ENCODE results near the gene SHQ1.
A peak's percentile ranks its signal among the peaks of the same experiment; 100 is the strongest.

Gene SHQ1

DNA sequence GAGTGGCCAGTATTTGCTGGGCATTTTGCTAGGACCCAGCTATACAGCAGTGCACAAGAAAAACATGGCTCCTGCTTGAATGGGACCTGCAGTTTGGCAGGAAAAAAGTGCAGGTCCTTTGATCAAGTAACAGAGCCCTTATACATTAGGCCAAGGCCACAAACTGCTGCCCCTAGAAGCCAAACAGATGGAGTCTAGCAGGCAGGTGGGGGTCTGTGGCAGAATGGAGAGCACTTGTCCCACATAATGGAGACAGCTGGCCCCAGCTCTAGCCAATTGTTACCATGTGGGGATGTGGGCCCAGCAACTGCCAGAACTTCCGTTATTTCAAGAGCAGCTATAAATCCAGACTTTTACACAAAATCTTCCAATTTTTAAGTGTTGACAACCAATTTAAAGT, 79.3 kb downstream of the SHQ1 start:
- Histone ChIP-seq H2BK5ac (ENCODE audit: low read length) (no peak overlapping the region), H4K8ac (ENCODE audit: low read depth, low read length) (no peak overlapping the region), H2BK120ac (ENCODE audit: low read depth, low read length) (no peak overlapping the region), H2BK15ac (replicated peaks; ENCODE audit: low read depth) (no peak overlapping the region), H3K27ac (ENCODE audit: low read depth, low read length) (no peak overlapping the region), H3K79me2 (ENCODE audit: control insufficient read depth, insufficient read depth, low read length) (no peaks in the 10 kb centered on the region), H3K4me3 (ENCODE audit: low read length) (no peak overlapping the region), H3K23ac (ENCODE audit: low read length) (no peak overlapping the region), H4K5ac (ENCODE audit: low read length) (no peak overlapping the region), H3K4me2 (ENCODE audit: low read length) (no peak overlapping the region), H3K79me1 (ENCODE audit: low read length) (no peaks in the 10 kb centered on the region), H3K56ac (ENCODE audit: low read length) (no peak overlapping the region), H2AK5ac (ENCODE audit: low read length) (no peak overlapping the region), H3K27me3 (ENCODE audit: insufficient read depth, low read length, poor library complexity) (no peaks in the 10 kb centered on the region), H3K4me1 (ENCODE audit: control insufficient read depth, low read depth, low read length) (peaks cover 20% of the 10 kb centered on the region), H3K36me3 (ENCODE audit: control insufficient read depth, insufficient read depth, low read length) (no peaks in the 10 kb centered on the region), H3K4ac (ENCODE audit: low read depth, low read length) (no peak overlapping the region), H3K18ac (ENCODE audit: low read length) (peak overlapping the region; percentile 18), H3K9ac (ENCODE audit: low read length) (no peak overlapping the region)
- DNase-seq = no peak
- WGBS (ENCODE audit: extremely low coverage, insufficient coverage, low lambda C conversion rate) = no CpG with 5 or more reads among the region's 1 CpG

DNA sequence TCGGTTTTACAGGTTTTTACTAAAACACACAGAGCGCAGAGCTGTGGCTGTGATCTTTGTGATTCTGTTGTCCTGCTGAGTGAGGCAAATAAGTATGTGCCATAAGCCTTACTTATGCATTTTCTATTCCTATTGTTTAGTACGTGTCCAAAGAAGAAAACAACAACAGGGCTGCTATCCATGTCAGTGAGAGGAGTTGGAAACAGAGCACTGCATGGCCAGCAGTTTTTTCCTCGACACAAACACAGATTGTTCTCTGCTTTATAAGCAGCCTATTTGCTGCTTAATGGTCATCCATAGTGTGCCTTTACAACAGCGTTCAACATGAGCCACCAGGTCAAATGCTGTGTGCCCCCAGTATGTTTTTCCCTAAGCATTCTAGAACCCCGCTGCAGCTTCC, 79.8 kb downstream of the SHQ1 start:
- Histone ChIP-seq H2AK5ac (ENCODE audit: low read length) (no peak overlapping the region), H3K4ac (ENCODE audit: low read depth, low read length) (no peak overlapping the region), H3K27ac (ENCODE audit: low read depth, low read length) (no peak overlapping the region), H3K27me3 (ENCODE audit: insufficient read depth, low read length, poor library complexity) (no peaks in the 10 kb centered on the region), H2BK120ac (ENCODE audit: low read depth, low read length) (no peak overlapping the region), H4K5ac (ENCODE audit: low read length) (no peak overlapping the region), H3K79me1 (ENCODE audit: low read length) (no peaks in the 10 kb centered on the region), H4K8ac (ENCODE audit: low read depth, low read length) (no peak overlapping the region), H3K4me3 (ENCODE audit: low read length) (no peak overlapping the region), H3K36me3 (ENCODE audit: control insufficient read depth, insufficient read depth, low read length) (no peaks in the 10 kb centered on the region), H3K4me1 (ENCODE audit: control insufficient read depth, low read depth, low read length) (peaks cover 20% of the 10 kb centered on the region), H3K23ac (ENCODE audit: low read length) (no peak overlapping the region), H3K9ac (ENCODE audit: low read length) (no peak overlapping the region), H3K18ac (ENCODE audit: low read length) (peak overlapping the region; percentile 29), H2BK15ac (replicated peaks; ENCODE audit: low read depth) (no peak overlapping the region), H2BK5ac (ENCODE audit: low read length) (no peak overlapping the region), H3K4me2 (ENCODE audit: low read length) (no peak overlapping the region), H3K56ac (ENCODE audit: low read length) (no peak overlapping the region), H3K79me2 (ENCODE audit: control insufficient read depth, insufficient read depth, low read length) (no peaks in the 10 kb centered on the region)
- DNase-seq = no peak
- WGBS (ENCODE audit: extremely low coverage, insufficient coverage, low lambda C conversion rate) = no CpG with 5 or more reads among the region's 6 CpGs

DNA sequence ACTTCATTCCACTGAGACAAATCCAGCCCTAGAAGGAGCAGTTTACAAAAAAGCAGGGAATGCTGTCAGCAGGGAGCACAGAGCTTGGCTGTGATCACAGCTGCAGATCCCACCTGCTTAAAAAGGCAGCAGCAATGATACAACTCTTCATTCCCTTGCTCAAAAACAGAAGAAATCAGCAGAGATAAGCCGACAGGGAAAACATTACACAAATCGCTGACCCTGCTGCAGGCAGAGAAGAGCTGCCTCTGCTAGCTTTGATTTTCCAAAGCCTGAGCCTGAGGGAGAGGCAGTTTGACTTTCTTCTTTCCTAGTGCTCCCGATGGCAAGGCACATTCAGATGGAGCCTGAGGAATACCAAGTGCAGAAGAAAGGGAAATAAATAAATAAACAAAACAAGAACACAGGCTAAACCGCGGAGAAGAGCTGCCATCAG, 80.2 kb downstream of the SHQ1 start:
- no peak overlapping the region for H3K4me3 ChIP-seq (ENCODE audit: low read length)

DNA sequence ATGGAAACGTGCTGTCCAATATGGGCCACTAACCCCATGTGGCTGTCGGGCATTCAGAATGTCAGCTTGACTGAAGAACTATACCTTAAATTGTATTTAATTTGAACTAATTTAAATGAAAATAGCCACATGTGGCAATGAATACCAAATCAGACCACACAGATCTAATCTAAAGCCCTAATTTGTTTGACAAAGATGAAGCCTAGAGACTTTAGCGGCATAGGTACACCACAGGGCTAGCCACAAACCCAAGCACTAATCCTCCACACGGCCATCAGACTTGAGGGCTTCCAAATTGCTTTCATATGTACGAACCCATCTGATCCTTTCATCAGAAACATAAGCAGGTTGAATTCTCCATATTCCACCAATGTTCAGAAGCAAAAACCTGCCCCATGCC, 81.4 kb downstream of the SHQ1 start:
- Histone ChIP-seq H3K79me2 (ENCODE audit: control insufficient read depth, insufficient read depth, low read length) (no peaks in the 10 kb centered on the region), H2BK15ac (replicated peaks; ENCODE audit: low read depth) (no peak overlapping the region), H4K8ac (ENCODE audit: low read depth, low read length) (no peak overlapping the region), H2BK120ac (ENCODE audit: low read depth, low read length) (no peak overlapping the region), H3K9ac (ENCODE audit: low read length) (no peak overlapping the region), H2BK5ac (ENCODE audit: low read length) (no peak overlapping the region), H3K27me3 (ENCODE audit: insufficient read depth, low read length, poor library complexity) (no peaks in the 10 kb centered on the region), H3K4me1 (ENCODE audit: control insufficient read depth, low read depth, low read length) (peaks cover 20% of the 10 kb centered on the region), H2AK5ac (ENCODE audit: low read length) (no peak overlapping the region), H3K4ac (ENCODE audit: low read depth, low read length) (peak overlapping the region; percentile 6), H3K4me2 (ENCODE audit: low read length) (no peak overlapping the region), H3K4me3 (ENCODE audit: low read length) (no peak overlapping the region), H3K18ac (ENCODE audit: low read length) (no peak overlapping the region), H3K79me1 (ENCODE audit: low read length) (no peaks in the 10 kb centered on the region), H3K36me3 (ENCODE audit: control insufficient read depth, insufficient read depth, low read length) (no peaks in the 10 kb centered on the region), H3K56ac (ENCODE audit: low read length) (peak overlapping the region; percentile 26), H3K23ac (ENCODE audit: low read length) (no peak overlapping the region), H3K27ac (ENCODE audit: low read depth, low read length) (no peak overlapping the region), H4K5ac (ENCODE audit: low read length) (no peak overlapping the region)
- peak; percentile 27 for DNase-seq
- no CpG with 5 or more reads among the region's 5 CpGs for WGBS (ENCODE audit: extremely low coverage, insufficient coverage, low lambda C conversion rate)

More for the DNA sequence above, 80.2 kb downstream of the SHQ1 start:
- H3K36me3 ChIP-seq (ENCODE audit: control insufficient read depth, insufficient read depth, low read length) = no peaks in the 10 kb centered on the region
- no peak overlapping the region for H4K5ac ChIP-seq (ENCODE audit: low read length)
- peak; percentile 84 for DNase-seq
- no peak overlapping the region for H2BK5ac ChIP-seq (ENCODE audit: low read length)
- peak overlapping the region; percentile 53 for H3K56ac ChIP-seq (ENCODE audit: low read length)
- no peak overlapping the region for H3K4me2 ChIP-seq (ENCODE audit: low read length)
- H3K23ac ChIP-seq (ENCODE audit: low read length) = no peak overlapping the region
- H2AK5ac ChIP-seq (ENCODE audit: low read length) = no peak overlapping the region
- no CpG with 5 or more reads among the region's 5 CpGs for WGBS (ENCODE audit: extremely low coverage, insufficient coverage, low lambda C conversion rate)
- no peak overlapping the region for H2BK15ac ChIP-seq (replicated peaks; ENCODE audit: low read depth)
- H3K27ac ChIP-seq (ENCODE audit: low read depth, low read length) = no peak overlapping the region
- no peak overlapping the region for H2BK120ac ChIP-seq (ENCODE audit: low read depth, low read length)
- H3K79me2 ChIP-seq (ENCODE audit: control insufficient read depth, insufficient read depth, low read length) = no peaks in the 10 kb centered on the region
- H3K4me1 ChIP-seq (ENCODE audit: control insufficient read depth, low read depth, low read length) = peaks cover 20% of the 10 kb centered on the region
- no peak overlapping the region for H3K4ac ChIP-seq (ENCODE audit: low read depth, low read length)
- H3K9ac ChIP-seq (ENCODE audit: low read length) = no peak overlapping the region
- no peaks in the 10 kb centered on the region for H3K79me1 ChIP-seq (ENCODE audit: low read length)
- no peaks in the 10 kb centered on the region for H3K27me3 ChIP-seq (ENCODE audit: insufficient read depth, low read length, poor library complexity)
- H4K8ac ChIP-seq (ENCODE audit: low read depth, low read length) = no peak overlapping the region
- peak overlapping the region; percentile 29 for H3K18ac ChIP-seq (ENCODE audit: low read length)

DNA sequence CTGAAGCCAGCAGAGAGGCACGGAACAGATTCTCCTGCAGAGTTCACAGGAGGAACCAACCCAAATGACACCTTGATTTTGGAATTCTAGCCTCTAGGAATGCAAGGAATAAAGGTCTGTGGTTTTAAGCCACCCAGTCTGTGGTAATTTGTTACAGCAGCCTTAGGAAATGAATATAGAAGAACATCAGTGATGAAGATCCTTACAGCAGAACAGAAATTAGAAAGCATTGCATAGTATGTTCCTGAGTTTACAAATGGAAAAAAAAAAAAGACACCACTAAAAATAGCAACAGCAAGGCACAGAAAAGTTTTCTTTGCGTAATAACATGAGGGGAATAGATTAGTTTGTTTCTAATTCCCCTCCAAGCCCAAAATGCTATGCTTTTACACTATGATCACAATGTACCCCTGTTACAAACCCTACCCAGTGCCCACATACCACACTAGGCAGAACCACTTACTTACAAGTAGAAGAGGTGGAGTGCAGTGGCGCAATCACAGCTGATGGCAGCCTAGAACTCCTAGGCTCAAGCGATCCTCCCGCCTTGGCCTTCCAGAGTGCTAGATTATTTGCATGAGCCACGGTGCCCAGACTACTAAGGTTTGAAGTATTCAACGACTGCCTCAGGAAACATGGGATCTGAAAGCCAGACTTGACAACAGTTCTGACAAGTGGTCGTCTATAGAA, 84.3 kb downstream of the SHQ1 start:
- Histone ChIP-seq H3K4me1 (ENCODE audit: control insufficient read depth, low read depth, low read length) (peaks cover 13% of the 10 kb centered on the region), H4K8ac (ENCODE audit: low read depth, low read length) (no peak overlapping the region), H2BK15ac (replicated peaks; ENCODE audit: low read depth) (no peak overlapping the region), H3K23ac (ENCODE audit: low read length) (no peak overlapping the region), H3K79me2 (ENCODE audit: control insufficient read depth, insufficient read depth, low read length) (no peaks in the 10 kb centered on the region), H4K5ac (ENCODE audit: low read length) (no peak overlapping the region), H3K4me2 (ENCODE audit: low read length) (no peak overlapping the region), H3K18ac (ENCODE audit: low read length) (no peak overlapping the region), H3K27me3 (ENCODE audit: insufficient read depth, low read length, poor library complexity) (no peaks in the 10 kb centered on the region), H3K36me3 (ENCODE audit: control insufficient read depth, insufficient read depth, low read length) (no peaks in the 10 kb centered on the region), H3K4ac (ENCODE audit: low read depth, low read length) (no peak overlapping the region), H2BK5ac (ENCODE audit: low read length) (no peak overlapping the region), H2AK5ac (ENCODE audit: low read length) (no peak overlapping the region), H3K4me3 (ENCODE audit: low read length) (no peak overlapping the region), H3K79me1 (ENCODE audit: low read length) (no peaks in the 10 kb centered on the region), H3K56ac (ENCODE audit: low read length) (no peak overlapping the region), H3K27ac (ENCODE audit: low read depth, low read length) (no peak overlapping the region), H3K9ac (ENCODE audit: low read length) (no peak overlapping the region), H2BK120ac (ENCODE audit: low read depth, low read length) (no peak overlapping the region)
- WGBS (ENCODE audit: extremely low coverage, insufficient coverage, low lambda C conversion rate) = no CpG with 5 or more reads among the region's 8 CpGs
- DNase-seq = no peak

DNA sequence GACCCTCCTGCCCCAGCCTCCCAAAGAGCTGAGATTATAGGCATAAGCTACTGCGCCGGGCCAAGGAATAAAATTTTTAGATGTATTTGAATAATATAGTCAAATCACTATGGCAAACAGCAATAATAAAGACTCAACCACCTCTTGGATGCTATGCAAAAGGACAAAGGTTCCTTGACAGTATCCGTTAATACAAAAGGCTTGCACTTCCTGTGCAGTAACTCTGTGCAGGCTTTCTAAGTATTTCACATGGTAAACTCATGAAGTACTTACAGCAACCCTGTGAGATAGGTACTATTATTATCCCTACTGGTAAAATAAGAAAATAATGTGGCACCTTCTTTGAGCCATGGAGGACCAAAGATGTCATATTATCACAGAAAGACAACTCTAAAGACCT, 86.8 kb downstream of the SHQ1 start:
- Histone ChIP-seq H2BK15ac (replicated peaks; ENCODE audit: low read depth) (no peak overlapping the region), H3K36me3 (ENCODE audit: control insufficient read depth, insufficient read depth, low read length) (no peaks in the 10 kb centered on the region), H3K56ac (ENCODE audit: low read length) (no peak overlapping the region), H2AK5ac (ENCODE audit: low read length) (no peak overlapping the region), H3K4me3 (ENCODE audit: low read length) (no peak overlapping the region), H3K79me1 (ENCODE audit: low read length) (no peaks in the 10 kb centered on the region), H3K23ac (ENCODE audit: low read length) (no peak overlapping the region), H2BK120ac (ENCODE audit: low read depth, low read length) (no peak overlapping the region), H3K9ac (ENCODE audit: low read length) (no peak overlapping the region), H3K4me1 (ENCODE audit: control insufficient read depth, low read depth, low read length) (no peaks in the 10 kb centered on the region), H3K4ac (ENCODE audit: low read depth, low read length) (no peak overlapping the region), H3K18ac (ENCODE audit: low read length) (no peak overlapping the region), H3K79me2 (ENCODE audit: control insufficient read depth, insufficient read depth, low read length) (no peaks in the 10 kb centered on the region), H2BK5ac (ENCODE audit: low read length) (no peak overlapping the region), H4K5ac (ENCODE audit: low read length) (no peak overlapping the region), H3K27ac (ENCODE audit: low read depth, low read length) (no peak overlapping the region), H4K8ac (ENCODE audit: low read depth, low read length) (no peak overlapping the region), H3K4me2 (ENCODE audit: low read length) (no peak overlapping the region), H3K27me3 (ENCODE audit: insufficient read depth, low read length, poor library complexity) (no peaks in the 10 kb centered on the region)
- DNase-seq = no peak
- WGBS (ENCODE audit: extremely low coverage, insufficient coverage, low lambda C conversion rate) = no CpG with 5 or more reads among the region's 3 CpGs
